Uterus (tissue), 4 donors: Measurements from ENCODE around the gene ENOX2. TPM values are rescaled to one million over a fixed set of nuclear protein-coding genes. Genes with fewer than 3 reads are reported as not detected.

Experiments used
- DNase-seq, 2 donors: peaks; one replicate each; pipeline ENCODE4 v3.0.0-alpha.2; 2019 to 2020
- H3K27ac ChIP-seq, 2 donors: fragments of 200-600 bp; sonication (generic); 1 replicate in 1 of 2; 2 replicates in 1 of 2; pipeline ENCODE4 v1.5.1; 2016 to 2018
- H3K27me3 ChIP-seq, 2 donors: fragments of 200-600 bp; sonication (generic); one replicate each; pipeline ENCODE4 v1.5.1; 2018 to 2019; ENCODE audit warnings: control low read depth in 1 of 2
- H3K36me3 ChIP-seq, 2 donors: fragments of 200-600 bp; sonication (generic); one replicate each; pipeline ENCODE4 v1.5.1; 2019; ENCODE audit warnings: control low read depth in 1 of 2
- H3K4me1 ChIP-seq, 2 donors: fragments of 200-600 bp; sonication (generic); one replicate each; pipeline ENCODE4 v1.5.1; 2018 to 2019; ENCODE audit warnings: control low read depth in 1 of 2
- H3K4me3 ChIP-seq, 2 donors: fragments of 200-600 bp; sonication (generic); 1 replicate in 1 of 2; 2 replicates in 1 of 2; pipeline ENCODE4 v1.5.1; 2018 to 2019; ENCODE audit warnings: mild to moderate bottlenecking in 1 of 2
- H3K9me3 ChIP-seq, 2 donors: fragments of 200-600 bp; sonication (generic); one replicate each; pipeline ENCODE4 v1.5.1; 2019; ENCODE audit warnings: control low read depth in 1 of 2
- CTCF ChIP-seq, 4 experiments: fragments of 200-600 bp in 2 of 4; fragments of 450-650 bp in 2 of 4; sonication (generic) in 2 of 4; IDR thresholded peaks; one replicate each; pipeline ENCODE4 v1.5.1; 2016 to 2019; ENCODE audit warnings: antibody characterized with exemption in 4 of 4, mild to moderate bottlenecking in 2 of 4, moderate library complexity in 1 of 4
- POLR2A ChIP-seq, 2 donors: fragments of 450-650 bp; IDR thresholded peaks; one replicate each; pipeline ENCODE4 v1.6.1; 2016; ENCODE audit warnings: antibody characterized with exemption in 2 of 2, mild to moderate bottlenecking in 1 of 2, moderate library complexity in 1 of 2
- intact Hi-C: fragments of 100-400 bp; cut with DNase I; formaldehyde crosslinking; loops from one replicate; pipeline ENCODE4 v1.15.1; 2023; ENCODE audit warnings: low total_unique reads
- total RNA-seq, 4 donors: library from RNA; depleted of rRNA in 3 of 4; stranded (reverse); fragments of >200 nt in 3 of 4; gene quantifications; one replicate each; pipeline versions ENCODE4 v1.1.0 to v1.2.4, GENCODE V29; 2014 to 2023
- donor health status: DM: yes; HTN: yes; CAD: no.

The ENOX2 gene
- total RNA-seq, 4 donors from 2014 or later = 8.2 to 19.5 (median 14.8) TPM

DNA sequence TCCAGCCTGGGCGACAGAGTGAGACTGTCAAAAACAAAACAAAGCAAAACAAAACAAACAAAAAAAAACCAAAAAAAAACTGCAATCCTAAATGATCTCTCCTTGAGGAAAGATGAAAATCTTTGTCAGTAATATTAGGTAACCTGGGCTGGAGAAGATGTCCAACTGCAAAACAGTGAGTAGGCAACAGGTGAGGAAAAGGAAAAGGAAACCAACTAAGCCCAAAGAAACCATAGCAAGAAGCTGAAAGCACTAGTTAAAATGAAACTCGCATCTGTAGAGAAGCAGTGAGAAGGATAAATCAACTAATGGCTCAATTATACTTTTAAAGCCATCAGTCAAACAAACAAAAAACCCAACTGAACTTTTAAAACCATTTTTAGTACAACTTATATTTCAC is 54.2 kb downstream of the ENOX2 start:
- intact Hi-C loops = no loop called here
- DNase-seq = no peak
- H3K36me3 ChIP-seq = no peaks in the 10 kb centered on the region
- no peaks in the 10 kb centered on the region for H3K27me3 ChIP-seq
- no peaks in the 10 kb centered on the region for H3K9me3 ChIP-seq
- TF ChIP-seq CTCF (IDR thresholded peaks at IDR 0.05) (no peak), POLR2A (IDR thresholded peaks at IDR 0.05) (no peak)
- no peak overlapping the region for H3K4me3 ChIP-seq
- H3K4me1 ChIP-seq = no peaks in the 10 kb centered on the region
- H3K27ac ChIP-seq = no peak overlapping the region

- Histone ChIP-seq H3K4me1 (no peaks in the 10 kb centered on the region), H3K36me3 (no peaks in the 10 kb centered on the region), H3K9me3 (no peaks in the 10 kb centered on the region), H3K4me3 (no peak overlapping the region), H3K27me3 (no peaks in the 10 kb centered on the region), H3K27ac (no peak overlapping the region)
- intact Hi-C loops = no loop called here
- DNase-seq = no peak
- no peak for TF ChIP-seq CTCF (IDR thresholded peaks at IDR 0.05)
- no peak for TF ChIP-seq POLR2A (IDR thresholded peaks at IDR 0.05)
Observed at GRCh38 chrX:130846746-130847145, 56.3 kb downstream of the ENOX2 start.

DNA sequence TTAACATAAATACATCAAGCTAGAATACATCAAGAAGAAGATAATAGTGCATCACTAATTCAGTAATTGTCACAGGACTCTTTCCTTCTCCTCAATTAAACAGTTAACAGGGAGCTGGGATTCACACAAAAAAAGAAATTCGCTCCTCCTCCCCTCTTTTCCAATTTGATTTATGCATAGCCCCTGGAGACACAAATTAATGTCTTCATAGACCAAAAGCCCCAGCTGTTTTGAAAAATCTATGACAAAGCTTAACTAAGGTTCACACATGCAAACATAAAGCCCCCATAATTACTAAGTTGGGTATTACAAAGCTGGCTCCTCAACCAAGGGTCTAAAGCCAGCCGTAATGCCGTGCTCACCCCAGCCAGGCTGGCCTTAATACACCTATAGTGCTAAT is 61.2 kb downstream of the ENOX2 start:
- intact Hi-C loops = no loop called here
- no peaks in the 10 kb centered on the region for H3K9me3 ChIP-seq
- H3K27me3 ChIP-seq = no peaks in the 10 kb centered on the region
- H3K4me3 ChIP-seq = no peak overlapping the region
- no peaks in the 10 kb centered on the region for H3K4me1 ChIP-seq
- TF ChIP-seq POLR2A (IDR thresholded peaks at IDR 0.05) (no peak), CTCF (IDR thresholded peaks at IDR 0.05) (no peak)
- no peak for DNase-seq
- no peak overlapping the region for H3K27ac ChIP-seq
- no peaks in the 10 kb centered on the region for H3K36me3 ChIP-seq

GRCh38 chrX:130840345-130840744 is 62.7 kb downstream of the ENOX2 start:
- Histone ChIP-seq H3K4me1 (no peaks in the 10 kb centered on the region), H3K27me3 (no peaks in the 10 kb centered on the region), H3K27ac (no peak overlapping the region), H3K9me3 (no peaks in the 10 kb centered on the region), H3K4me3 (no peak overlapping the region), H3K36me3 (no peaks in the 10 kb centered on the region)
- no peak for TF ChIP-seq CTCF (IDR thresholded peaks at IDR 0.05)
- no peak for TF ChIP-seq POLR2A (IDR thresholded peaks at IDR 0.05)
- intact Hi-C loops = no loop called here
- DNase-seq = no peak

- no peaks in the 10 kb centered on the region for H3K36me3 ChIP-seq
- no peak overlapping the region for H3K27ac ChIP-seq
- H3K4me3 ChIP-seq = no peak overlapping the region
- no peak for TF ChIP-seq CTCF (IDR thresholded peaks at IDR 0.05)
- TF ChIP-seq POLR2A (IDR thresholded peaks at IDR 0.05) = no peak
- intact Hi-C loops = no loop called here
- H3K4me1 ChIP-seq = no peaks in the 10 kb centered on the region
- DNase-seq = no peak
- no peaks in the 10 kb centered on the region for H3K9me3 ChIP-seq
- H3K27me3 ChIP-seq = no peaks in the 10 kb centered on the region
Observed at GRCh38 chrX:130836447-130836846, 66.6 kb downstream of the ENOX2 start.
